HG02678 (cell line): ENCODE data around the gene NFATC2.

ENCODE experiments used
- ATAC-seq: cut with Tn5 transposase; IDR thresholded peaks from one replicate; pipeline ENCODE4 v1.9.1; 2021; ENCODE audit warnings: mild to moderate bottlenecking, moderate library complexity; ENCODE audit not compliant: unreplicated experiment

Gene NFATC2

GRCh38 chr20:51457533-51457932, 85.0 kb downstream of the NFATC2 start:
- no peak for ATAC-seq

GRCh38 chr20:51456511-51457509, 85.7 kb downstream of the NFATC2 start:
- no peak for ATAC-seq

GRCh38 chr20:51454250-51454865, 88.2 kb downstream of the NFATC2 start:
- ATAC-seq, result no peak

- no peak for ATAC-seq
Observed at GRCh38 chr20:51452734-51453365, 89.7 kb downstream of the NFATC2 start.

GRCh38 chr20:51452091-51452613, 90.4 kb downstream of the NFATC2 start:
- ATAC-seq, result no peak

GRCh38 chr20:51451484-51451883, 91.0 kb downstream of the NFATC2 start:
- no peak for ATAC-seq

GRCh38 chr20:51450984-51451383, 91.5 kb downstream of the NFATC2 start:
- ATAC-seq, result no peak

GRCh38 chr20:51450221-51450712, 92.3 kb downstream of the NFATC2 start:
- no peak for ATAC-seq

GRCh38 chr20:51449498-51450220, 92.9 kb downstream of the NFATC2 start:
- ATAC-seq, result no peak

- no peak for ATAC-seq
Observed at GRCh38 chr20:51447765-51448148, 94.8 kb downstream of the NFATC2 start.

- no peak for ATAC-seq
Observed at GRCh38 chr20:51447097-51447764, 95.3 kb downstream of the NFATC2 start.

GRCh38 chr20:51446656-51447055, 95.9 kb downstream of the NFATC2 start:
- no peak for ATAC-seq

GRCh38 chr20:51446230-51446629, 96.3 kb downstream of the NFATC2 start:
- no peak for ATAC-seq

GRCh38 chr20:51445591-51445990, 96.9 kb downstream of the NFATC2 start:
- no peak for ATAC-seq

GRCh38 chr20:51444922-51445438, 97.5 kb downstream of the NFATC2 start:
- no peak for ATAC-seq

- ATAC-seq, result no peak
Observed at GRCh38 chr20:51444467-51444866, 98.1 kb downstream of the NFATC2 start.

- ATAC-seq, result no peak
Observed at GRCh38 chr20:51442602-51443001, 99.9 kb downstream of the NFATC2 start.

- no peak for ATAC-seq
Observed at GRCh38 chr20:51440589-51440988, 101.9 kb downstream of the NFATC2 start.

GRCh38 chr20:51439160-51439689, 103.3 kb downstream of the NFATC2 start:
- ATAC-seq, result no peak

GRCh38 chr20:51438136-51438535, 104.4 kb downstream of the NFATC2 start:
- ATAC-seq, result no peak
